HG03280 (cell line): Measurements from ENCODE around the gene CCDC171.
A peak's percentile ranks its signal among the peaks of the same experiment; 100 is the strongest.
"Not testable (repeated sequence)": the region's sequence is repeated elsewhere in the genome, so short reads cannot be mapped to it uniquely, and the experiment has no call there.

Source experiments
- ATAC-seq: cut with Tn5 transposase; IDR thresholded peaks from one replicate; pipeline ENCODE4 v1.9.1; 2021; ENCODE audit warnings: mild to moderate bottlenecking, moderate library complexity; ENCODE audit not compliant: unreplicated experiment

The CCDC171 gene

DNA sequence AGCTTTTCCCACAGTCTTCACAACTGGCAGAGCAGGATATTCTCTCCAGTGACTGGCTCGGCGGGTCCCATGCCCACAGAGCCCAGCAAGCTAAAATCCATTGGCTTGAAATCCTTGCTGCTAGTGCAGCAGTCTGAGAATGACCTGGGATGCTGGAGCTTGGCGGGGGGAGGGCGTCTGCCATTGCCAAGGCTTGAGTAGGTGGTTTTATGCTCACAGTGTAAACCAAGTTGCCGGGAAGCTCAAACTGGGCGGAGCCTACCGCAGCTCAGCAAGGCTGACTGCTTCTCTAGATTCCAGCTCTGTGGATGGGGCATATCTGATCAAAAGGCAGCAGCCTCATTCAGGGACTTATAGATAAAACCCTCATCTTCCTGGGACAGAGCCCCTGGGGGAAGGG lies 194.1 kb downstream of the CCDC171 start:
- no peak for ATAC-seq

DNA sequence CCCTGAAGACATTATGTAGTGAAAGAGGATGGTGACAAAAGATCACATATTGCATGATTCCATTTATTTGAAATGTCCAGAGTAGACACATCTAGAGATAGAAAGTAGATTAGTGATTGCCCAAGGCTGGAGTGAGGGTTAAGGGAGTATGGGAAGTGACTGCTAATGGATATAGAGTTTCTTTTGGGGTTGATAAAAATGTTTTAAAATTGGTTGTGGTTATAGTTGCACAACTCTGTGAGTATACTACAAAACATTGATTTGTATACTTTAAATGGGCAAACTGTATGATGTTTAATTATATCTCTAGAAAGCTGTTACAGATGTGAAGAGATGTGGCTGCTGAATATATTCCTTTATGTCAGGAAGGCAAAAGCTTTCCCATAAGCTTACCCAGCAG lies 202.8 kb downstream of the CCDC171 start:
- no peak for ATAC-seq

DNA sequence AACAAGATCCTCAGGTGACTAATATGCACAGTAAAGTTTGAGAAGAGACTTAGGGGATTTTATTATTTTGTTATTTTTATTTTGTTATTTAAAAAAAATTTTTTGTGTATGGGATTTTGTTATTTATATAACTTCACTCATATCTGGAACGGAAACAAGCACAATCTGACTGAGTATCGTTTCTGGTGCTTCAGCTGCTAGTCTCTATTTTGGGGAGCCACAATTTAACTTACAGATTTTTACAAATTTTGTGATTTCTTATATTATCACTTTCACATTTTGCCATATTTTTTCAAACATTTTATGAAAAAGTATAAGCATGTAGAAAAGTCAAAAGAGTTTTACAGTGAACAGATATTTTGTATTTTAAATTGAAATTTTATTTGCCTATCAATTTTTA lies 208.7 kb downstream of the CCDC171 start:
- ATAC-seq: no peak

DNA sequence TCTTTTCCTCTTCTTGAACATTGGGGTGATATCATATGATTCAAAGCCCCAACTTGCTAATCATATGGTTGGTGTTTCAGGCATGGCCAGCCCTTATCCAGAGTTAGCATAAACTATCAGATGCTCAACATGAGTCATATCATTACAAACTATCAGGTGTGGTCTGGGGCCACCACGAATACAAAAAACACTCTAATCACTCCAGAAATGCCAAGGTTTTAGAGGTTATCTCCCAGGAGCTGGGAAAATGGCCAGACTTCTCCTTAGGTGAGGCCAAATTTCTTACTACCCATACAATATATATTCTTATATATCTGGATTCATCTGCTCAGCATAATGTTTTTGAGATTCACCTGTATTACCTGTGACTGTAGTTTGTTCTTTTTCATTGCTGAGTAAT lies 210.5 kb downstream of the CCDC171 start:
- no peak for ATAC-seq

DNA sequence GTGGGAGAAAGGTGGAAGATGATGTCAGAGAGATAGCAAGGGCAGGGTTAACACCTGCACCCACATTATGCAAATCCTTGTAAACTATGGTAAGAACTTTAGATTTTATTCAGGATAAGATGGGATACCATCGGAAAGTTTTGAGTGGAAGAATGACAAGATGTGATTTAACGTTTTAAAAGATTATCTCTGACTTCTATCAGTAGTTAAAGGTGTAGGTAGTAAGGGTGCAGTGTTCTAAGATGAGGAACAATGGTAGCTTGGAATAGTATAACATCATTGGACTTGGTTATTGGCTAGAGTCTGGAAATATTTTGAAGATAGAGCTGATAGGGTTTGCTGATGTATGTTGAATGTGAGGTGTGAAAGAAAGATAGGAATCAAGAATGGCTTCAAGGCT lies 211.3 kb downstream of the CCDC171 start:
- no peak for ATAC-seq

DNA sequence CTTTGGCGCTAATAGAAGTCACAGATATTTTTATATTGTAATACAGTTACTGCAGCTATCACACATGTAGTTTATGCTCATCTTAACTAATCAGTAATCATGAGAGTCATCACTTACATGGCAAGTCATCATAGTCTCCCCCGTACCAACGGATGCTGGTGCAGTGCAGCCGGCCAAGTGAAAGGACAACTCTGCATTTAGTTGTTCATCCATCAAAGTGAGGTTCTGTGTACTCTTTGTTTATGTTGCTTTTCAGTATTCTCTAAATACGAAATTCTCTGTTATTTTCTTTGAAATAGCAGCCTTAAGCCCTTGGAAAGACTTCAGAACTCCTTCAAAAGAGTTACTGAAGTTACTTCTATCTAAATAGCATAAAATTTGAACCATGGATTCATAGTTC lies 216.7 kb downstream of the CCDC171 start:
- ATAC-seq: no peak

DNA sequence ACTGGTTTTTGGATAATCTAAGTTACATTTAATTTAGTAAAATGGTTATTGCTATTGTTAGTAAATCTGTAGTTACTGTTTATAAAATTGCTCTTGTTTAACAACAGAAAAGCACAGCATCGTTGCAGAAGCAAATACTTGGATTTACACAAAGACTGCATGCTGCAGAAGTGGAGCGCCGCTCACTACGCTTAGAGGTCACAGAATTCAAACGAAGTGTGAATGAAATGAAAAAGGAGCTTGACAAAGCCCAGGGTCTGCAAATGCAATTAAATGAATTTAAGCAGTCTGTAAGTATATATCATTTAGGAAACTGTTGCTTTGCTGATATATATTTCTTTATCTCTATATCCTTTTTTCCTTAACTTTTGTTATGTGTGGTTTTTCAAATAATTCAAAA lies 226.0 kb downstream of the CCDC171 start:
- no peak for ATAC-seq

DNA sequence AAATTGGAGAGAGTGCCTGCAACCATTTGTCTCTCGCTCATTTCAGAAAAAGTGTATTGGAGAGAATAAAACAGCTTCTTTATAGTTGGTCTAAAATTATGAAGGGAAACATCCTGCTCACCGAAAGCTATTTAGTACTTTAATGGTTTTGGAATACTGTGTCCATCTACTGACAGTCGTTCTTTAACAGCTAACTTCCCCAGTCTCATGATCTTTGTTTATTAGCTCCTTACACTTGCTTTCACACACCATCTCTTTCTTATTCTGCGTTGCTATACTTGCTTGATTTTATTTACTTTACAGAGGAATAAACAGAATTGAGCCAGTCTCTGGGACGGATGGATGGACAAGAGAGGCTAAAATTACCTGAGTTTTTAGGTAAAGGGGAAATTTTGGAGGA lies 229.3 kb downstream of the CCDC171 start:
- no peak for ATAC-seq

DNA sequence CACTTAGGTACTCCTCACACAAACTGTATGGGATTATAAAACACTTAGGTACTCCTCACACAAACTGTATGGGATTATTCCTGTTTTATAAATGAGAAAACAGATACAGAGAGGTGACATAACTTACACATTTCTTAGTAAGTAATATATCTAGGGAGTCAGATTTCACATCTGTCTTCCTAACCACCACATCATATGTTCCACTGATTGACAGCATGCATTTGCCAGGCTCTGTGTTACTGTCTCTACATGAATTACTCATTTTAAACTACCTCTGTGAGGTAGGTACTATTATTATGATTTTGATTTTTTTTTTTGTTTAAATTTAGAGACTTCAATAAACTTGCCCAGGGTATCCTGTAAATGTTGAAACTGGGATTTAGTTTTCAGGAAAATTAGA lies 232.7 kb downstream of the CCDC171 start:
- ATAC-seq: no peak

DNA sequence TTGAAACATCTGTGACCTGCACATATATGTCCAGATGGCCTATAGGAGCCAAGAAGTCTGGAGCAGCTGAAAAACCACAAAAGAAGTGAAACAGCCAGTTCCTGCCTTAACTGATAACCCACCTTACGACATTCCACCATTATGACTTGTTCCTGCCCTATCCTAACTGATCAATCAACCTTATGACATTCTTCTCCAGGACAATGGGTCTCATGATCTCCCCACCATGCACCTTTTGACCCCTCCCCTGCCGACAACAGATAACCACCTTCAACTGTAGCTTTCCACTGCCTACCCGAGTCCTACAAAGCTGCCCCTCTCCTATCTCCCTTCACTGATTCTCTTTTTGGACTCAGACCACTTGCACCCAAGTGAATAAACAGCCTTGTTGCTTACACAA lies 233.8 kb downstream of the CCDC171 start:
- ATAC-seq: no peak

DNA sequence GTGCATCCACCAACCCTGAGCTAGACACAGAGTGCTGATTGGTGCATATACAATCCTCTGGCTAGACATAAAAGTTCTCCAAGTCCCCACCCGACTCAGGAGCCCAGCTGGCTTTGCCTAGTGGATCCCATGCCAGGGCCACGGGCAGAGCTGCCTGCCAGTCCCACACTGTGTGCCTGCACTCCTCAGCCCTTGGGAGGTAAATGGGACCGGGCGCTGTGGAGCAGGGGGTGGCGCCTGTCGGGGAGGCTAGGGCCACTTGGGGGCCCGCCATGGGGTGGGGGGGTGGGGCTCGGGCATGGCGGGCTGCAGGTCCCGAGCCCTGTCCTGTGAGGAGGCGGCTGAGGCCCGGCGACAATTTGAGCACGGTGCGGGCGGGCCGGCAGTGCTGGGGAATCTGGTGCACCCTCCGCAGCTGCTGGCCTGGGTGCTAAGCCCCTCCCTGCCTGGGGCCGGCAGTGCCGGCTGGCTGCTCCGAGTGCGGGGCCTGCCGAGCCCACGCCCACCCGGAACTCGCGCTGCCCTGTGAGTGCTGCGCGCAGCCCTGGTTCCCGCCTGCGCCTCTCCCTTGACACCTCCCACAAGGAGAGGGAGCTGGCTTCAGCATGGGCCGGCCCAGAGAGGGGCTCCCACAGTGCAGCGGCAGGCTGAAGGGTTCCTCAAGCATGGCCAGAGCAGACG lies 257.5 kb downstream of the CCDC171 start:
- not testable (repeated sequence) for ATAC-seq

DNA sequence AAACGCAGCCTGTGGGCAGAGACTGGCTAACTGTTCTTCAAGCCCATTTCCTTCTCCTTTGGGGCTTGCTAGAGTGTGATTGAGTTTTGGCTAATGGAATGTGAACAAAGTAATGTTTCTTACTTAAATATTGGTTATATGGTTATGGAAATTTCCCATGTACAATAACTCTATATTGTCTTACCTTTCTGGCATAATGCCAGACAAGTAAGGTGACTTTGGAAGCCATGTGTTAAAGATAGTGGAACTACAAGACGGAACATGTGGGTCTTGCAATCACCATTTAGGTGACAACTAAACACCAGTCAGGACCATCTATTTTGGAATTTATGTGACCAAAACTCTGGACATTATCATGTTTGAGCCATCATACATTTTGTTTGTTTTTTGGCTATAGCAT lies 260.2 kb downstream of the CCDC171 start:
- no peak for ATAC-seq

DNA sequence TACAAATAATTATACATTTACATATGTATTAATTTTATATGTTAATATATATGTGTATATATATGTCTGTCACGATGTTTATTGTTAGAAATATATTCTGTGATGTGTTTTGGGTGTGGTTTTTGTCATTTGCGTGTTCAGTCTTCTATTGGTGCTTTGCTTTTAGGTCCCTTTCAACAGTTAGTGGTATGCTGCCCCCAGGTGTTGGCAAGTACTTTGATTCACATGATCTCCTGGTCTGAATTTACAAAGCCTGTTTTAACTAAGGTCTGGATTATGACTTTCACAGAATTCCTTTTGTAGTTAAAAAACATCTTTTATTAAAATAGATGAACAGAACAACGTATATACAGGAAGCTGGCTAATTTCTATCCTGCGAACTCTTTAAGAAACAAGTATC lies 271.5 kb downstream of the CCDC171 start:
- no peak for ATAC-seq

DNA sequence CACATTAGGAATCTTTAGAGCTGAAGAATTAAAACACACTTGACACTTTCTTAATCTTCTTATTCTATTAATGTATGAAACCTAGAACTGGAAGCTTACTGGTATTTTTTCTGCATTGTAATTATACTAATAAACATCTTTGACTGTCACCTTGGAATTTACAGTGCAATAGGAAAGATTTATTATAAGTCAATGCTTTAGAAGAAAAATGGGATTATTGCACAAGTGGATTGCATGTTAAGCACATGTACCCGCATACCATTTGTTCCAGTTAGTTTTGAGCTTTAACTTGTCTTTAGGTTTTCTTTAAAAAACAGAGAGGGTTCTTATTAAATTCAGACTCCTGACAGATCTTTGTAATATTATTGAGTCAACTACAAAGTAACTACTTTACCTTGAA lies 278.5 kb downstream of the CCDC171 start:
- no peak for ATAC-seq

DNA sequence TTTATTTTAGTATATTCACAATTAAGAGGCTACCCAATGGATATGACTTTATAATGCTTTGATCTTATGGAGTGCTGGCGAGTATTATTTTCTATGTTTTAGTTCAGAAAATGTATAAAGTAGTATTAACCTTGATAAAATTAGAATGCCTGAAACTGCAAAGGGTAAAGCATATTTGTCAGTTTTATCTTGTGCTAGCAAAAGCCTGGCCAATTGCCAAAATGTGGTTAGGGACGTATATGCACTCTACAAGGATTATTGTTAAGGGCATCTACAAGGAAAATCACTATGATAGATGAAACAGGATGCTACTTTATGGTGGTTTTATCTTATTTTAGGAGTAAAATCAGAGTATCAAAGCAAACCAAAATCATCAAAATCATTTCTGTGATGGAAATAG lies 281.7 kb downstream of the CCDC171 start:
- ATAC-seq: no peak

DNA sequence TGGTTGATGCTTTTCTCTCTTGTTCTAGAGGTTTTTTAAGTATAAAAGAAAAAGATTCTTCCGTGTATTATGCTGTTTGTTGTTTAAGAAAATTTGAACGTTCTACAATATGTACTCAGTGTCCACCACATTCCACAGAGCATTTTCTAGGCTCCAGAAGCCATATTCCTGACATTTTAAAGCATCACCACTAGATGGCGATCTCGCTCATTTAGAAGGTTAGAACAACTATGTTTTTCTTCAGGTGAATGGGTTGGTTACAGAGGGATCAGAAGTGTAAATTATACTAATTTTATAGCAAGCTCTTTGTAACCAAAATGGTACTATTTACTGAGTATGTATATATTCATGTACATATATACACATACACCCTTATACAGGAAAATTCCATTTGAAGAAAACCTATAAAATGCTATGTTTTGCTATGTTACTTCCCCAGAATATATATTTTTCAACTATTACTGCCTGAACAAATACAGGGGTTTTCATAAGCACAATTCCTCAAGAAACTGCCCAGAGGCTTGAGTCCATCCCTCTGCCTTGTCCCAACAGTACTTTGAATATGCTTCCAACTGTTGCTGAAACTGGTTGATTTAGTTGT lies 284.3 kb downstream of the CCDC171 start:
- peak; percentile 82 for ATAC-seq

DNA sequence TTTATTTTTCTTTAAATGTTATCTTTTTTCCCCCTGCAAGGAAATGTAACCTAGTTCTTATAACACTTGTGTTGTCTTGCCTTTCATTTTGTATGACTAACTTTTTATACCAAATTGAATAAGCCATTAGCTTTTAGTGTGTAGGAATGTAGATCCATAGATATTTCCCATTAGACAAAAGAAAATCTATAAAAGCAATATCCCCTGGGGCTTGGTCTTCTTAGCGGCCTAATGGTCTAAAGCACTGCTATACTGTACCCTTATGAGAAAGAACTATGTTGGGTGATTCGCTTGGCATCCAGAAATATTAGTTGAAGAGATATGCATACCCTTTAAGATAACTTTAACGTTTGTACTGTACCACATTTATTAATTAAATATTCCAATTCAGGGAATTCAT lies 289.2 kb downstream of the CCDC171 start:
- ATAC-seq: no peak

DNA sequence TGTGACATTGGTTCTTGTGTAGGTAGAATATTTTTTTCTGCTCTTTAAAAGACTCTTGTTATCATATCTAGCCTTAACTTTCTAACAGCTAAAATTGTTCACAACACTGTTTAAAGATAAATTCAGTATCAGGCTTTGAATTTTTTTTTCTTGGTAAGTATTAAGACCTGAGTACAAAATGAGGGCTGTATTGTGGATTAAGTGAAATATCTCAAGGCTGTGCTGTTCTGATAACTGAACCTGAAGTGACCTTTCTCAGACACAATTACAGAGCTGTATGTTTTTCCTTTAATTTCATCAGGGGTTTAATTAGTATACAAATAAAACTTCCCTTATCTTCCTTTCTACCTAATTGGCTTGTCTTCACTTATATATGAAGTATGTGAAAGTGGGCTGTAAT lies 290.5 kb downstream of the CCDC171 start:
- no peak for ATAC-seq

DNA sequence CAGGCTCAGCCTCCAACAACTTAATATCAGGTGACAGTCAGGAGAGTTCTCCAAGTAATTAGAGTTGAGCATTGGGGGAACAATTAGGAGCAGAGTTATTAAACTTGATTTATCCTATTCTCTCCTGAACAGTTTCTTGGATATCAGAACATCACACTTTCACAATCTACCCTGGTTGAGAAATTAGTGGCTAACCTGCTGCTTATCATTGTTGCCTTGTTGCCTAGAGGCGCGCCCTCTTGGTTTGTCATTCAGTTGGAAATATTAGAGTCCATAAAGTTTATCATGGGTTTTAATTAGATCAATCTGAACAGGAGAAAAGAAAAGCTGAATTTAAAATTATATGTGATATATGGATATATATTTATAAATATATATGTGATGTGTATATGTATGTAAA lies 291.1 kb downstream of the CCDC171 start:
- no peak for ATAC-seq

DNA sequence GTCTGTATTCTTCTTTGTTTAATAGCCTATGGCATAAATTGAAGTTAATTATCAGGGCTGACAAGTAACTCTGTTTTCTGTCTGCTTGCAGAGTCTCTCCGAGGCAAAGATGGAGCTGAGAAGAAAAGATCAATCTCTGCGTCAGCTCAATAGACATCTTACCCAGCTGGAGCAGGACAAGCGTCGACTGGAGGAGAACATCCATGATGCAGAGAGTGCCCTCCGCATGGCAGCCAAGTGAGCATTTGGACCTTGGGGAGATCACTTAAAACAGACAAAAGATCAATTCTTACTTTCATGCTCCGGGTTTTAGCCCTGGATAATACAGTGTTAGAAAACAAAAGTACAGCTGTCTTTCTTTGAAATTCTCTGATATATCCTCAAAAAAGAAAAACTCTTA lies 293.8 kb downstream of the CCDC171 start:
- no peak for ATAC-seq

DNA sequence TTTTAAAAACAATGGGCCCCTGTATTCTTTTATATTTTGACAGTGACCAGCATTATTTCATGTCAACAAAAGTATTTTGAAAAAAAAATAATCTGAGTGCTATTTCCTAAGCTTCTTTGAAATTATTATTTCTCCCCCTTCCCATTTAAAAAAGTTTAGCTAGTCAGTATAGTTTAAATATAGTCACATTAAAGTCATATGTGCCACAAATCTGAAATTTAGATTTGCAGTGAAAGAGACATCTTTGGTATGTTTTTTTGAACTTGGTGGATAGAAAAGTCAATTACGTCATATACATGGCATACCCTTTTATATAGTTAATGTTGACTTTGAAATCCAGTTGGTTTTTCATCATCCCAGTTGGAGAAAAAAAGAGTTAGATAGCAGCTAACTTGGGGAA lies 297.0 kb downstream of the CCDC171 start:
- no peak for ATAC-seq

DNA sequence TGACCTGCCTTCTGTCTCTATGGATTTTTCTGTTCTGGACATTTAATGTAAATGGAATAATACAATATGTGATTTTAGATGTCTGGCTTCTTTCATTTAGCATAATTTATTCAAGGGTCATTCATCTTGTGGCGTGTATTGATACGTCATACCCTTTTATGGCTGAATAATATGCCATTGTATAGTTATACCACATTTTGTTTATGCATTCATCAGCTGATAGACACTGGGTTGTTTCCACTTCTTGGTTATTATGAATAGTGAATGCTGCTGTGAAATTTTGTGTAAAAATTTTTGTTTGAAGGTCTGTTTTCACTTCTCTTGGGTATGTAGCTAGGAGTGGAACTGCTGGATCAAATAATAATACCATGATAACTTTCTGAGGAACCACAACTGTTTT lies 298.9 kb downstream of the CCDC171 start:
- no peak for ATAC-seq

DNA sequence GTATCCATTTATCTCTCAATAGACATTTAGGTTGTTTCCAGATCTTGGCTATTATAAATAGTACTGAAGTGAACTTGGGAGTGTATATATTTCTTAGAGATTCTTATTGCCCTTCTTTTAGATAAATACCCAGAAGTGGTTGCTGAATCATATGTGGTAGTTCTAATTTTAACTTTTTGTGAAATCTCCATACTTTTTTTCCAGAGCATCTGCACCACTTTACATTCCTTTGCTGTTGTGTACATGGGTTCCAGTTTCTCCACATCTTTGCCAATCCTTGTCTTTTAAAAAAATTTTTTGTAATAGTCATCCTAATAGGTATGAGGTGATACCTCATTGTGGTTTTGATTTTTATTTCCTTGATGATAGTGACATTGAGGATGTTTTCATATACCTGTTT lies 303.7 kb downstream of the CCDC171 start:
- ATAC-seq: no peak
